T-helper 9 cell (primary cell): ENCODE data around the gene COL4A2.

Experiments used
- DNase-seq: peaks from one replicate; pipeline ENCODE4 v3.0.0-alpha.2; 2020

Gene COL4A2

GRCh38 chr13:110405597-110406450 lies 98.7 kb downstream of the COL4A2 start:
- DNase-seq = no peak

GRCh38 chr13:110407021-110407420 lies 99.9 kb downstream of the COL4A2 start:
- DNase-seq = no peak

GRCh38 chr13:110407531-110407930 lies 100.4 kb downstream of the COL4A2 start:
- DNase-seq = no peak

GRCh38 chr13:110408286-110408685 lies 101.2 kb downstream of the COL4A2 start:
- no peak for DNase-seq

- no peak for DNase-seq
Observed at GRCh38 chr13:110409581-110409992, 102.5 kb downstream of the COL4A2 start.

- no peak for DNase-seq
Observed at GRCh38 chr13:110410000-110410399, 102.9 kb downstream of the COL4A2 start.

GRCh38 chr13:110410936-110411687 lies 104.0 kb downstream of the COL4A2 start:
- DNase-seq = no peak

- no peak for DNase-seq
Observed at GRCh38 chr13:110411688-110412059, 104.6 kb downstream of the COL4A2 start.

- peak; percentile 29 for DNase-seq
Observed at GRCh38 chr13:110412132-110412914, 105.2 kb downstream of the COL4A2 start.

GRCh38 chr13:110413016-110413675 lies 106.1 kb downstream of the COL4A2 start:
- no peak for DNase-seq

- DNase-seq = no peak
Observed at GRCh38 chr13:110413676-110414040, 106.6 kb downstream of the COL4A2 start.

- DNase-seq = no peak
Observed at GRCh38 chr13:110414283-110414682, 107.2 kb downstream of the COL4A2 start.

GRCh38 chr13:110414931-110415330 lies 107.8 kb downstream of the COL4A2 start:
- no peak for DNase-seq

- no peak for DNase-seq
Observed at GRCh38 chr13:110415669-110416068, 108.6 kb downstream of the COL4A2 start.

- no peak for DNase-seq
Observed at GRCh38 chr13:110416131-110417025, 109.3 kb downstream of the COL4A2 start.

- no peak for DNase-seq
Observed at GRCh38 chr13:110418944-110419343, 111.9 kb downstream of the COL4A2 start.

GRCh38 chr13:110419381-110419791 lies 112.3 kb downstream of the COL4A2 start:
- DNase-seq = no peak

- DNase-seq = no peak
Observed at GRCh38 chr13:110419946-110420345, 112.9 kb downstream of the COL4A2 start.

- no peak for DNase-seq
Observed at GRCh38 chr13:110420626-110421025, 113.5 kb downstream of the COL4A2 start.

GRCh38 chr13:110421061-110421460 lies 114.0 kb downstream of the COL4A2 start:
- DNase-seq = no peak

- DNase-seq = no peak
Observed at GRCh38 chr13:110421696-110422385, 114.8 kb downstream of the COL4A2 start.
